GM19238 (cell line): ENCODE measurements around the gene ZDHHC12.

ENCODE experiments used
- DNase-seq: peaks from one replicate; pipeline ENCODE4 v3.0.0; 2011; ENCODE audit warnings: low spot score; ENCODE audit not compliant: insufficient read length

ZDHHC12 gene

DNA sequence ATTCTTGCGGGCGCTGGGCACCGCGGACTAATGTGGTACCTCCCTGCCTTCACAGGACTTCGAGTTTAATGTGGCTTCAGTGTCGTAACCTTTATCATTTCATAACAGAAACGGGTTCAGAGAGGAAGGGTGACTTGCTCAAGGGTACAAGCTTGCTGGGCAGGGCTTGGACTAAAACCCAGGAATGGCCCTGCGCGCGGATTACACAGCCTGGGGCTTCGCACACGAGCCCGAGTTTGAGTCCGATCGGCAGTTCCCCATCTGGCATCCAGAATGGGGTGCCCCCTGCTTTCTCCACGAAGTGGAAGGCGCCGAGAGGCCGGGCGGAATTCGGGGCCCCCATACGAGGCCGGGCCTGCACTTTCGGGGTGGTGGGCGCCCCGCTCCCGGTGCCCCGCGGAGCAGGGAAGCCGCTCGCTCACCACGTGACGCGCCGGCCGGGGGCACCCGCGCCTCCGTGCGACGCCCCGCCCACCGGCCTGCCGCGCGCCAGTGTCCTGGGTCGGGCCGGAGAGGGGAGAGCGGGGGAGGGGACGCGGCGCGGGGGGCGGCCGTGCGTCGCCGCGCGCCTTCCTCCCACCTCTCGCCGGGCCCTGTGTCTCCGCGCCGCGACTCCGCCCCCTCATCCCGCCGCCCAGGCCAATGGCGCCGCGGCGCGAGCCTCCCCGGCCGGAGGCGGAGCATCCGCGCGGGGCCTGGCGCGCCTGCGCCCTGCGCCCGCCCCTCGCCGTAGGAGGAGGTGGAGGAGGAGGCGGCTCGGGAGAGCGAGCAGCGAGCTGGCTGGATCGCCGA is 35.2 kb downstream of the ZDHHC12 start, which contains the start of gene SET:
Gene SET, plus strand, starts transcription at position 722 of the 792 bp plus-strand sequence. CDS start 361 bp downstream, outside the sequence.
- peak; percentile 99 for DNase-seq

DNA sequence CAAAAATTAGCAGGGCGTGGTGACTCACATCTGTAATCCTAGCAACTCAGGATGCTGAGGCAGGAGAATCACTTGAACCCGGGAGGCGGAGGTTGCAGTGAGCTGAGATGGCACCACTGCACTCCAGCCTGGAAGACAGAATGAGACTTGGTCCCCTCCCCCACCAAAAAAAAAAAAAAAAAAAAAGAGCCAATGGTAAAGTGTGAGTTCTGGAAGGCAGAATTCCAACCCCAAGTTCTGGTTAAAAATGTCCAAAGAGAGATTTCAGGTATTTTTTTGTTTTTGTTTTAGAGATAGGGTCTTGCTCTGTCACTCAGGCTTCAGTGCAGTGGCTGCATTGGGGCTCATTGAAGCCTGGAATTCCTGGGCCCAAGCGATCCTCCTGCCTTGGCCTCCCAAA is 36.5 kb downstream of the ZDHHC12 start:
- no peak for DNase-seq

DNA sequence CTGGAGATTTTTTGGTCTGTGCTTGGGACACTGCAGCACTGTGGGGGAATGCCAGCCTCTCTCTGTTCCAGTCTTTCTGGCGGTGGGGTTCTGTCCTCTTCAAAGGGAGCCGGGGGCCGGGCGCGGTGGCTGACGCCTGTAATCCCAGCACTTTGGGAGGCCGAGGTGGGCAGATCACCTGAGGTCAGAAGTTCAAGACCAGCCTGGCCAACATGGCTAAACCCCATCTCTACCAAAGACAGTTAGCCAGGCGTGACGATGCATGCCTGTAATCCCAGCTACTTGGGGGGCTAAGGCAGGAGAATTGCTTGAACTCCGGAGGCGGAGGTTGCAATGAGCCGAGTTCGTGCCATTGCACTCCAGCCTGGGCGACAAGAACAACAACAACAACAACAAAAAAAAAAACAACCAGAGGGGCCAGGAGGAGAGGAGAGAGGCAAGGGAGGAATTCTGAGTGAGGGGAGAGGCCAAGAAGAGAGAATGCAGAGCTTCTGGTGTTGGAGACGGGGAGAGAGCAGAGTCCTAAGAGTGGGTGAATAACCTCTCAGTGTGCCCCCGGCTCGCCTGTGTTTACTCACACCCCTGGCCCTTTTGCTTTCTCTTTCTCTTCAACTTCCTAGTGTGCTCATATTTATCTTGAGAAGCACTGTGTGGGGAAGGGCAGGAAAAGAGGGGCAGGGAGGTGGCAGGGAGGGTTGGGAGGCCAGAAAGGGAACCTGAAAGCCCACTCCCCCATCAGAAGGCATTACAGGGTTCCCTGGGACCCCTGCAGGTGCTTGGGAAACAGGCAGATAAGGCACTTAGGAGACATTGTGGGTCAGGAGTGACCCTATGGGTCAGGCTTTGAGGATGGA is 38.1 kb downstream of the ZDHHC12 start:
- no peak for DNase-seq

DNA sequence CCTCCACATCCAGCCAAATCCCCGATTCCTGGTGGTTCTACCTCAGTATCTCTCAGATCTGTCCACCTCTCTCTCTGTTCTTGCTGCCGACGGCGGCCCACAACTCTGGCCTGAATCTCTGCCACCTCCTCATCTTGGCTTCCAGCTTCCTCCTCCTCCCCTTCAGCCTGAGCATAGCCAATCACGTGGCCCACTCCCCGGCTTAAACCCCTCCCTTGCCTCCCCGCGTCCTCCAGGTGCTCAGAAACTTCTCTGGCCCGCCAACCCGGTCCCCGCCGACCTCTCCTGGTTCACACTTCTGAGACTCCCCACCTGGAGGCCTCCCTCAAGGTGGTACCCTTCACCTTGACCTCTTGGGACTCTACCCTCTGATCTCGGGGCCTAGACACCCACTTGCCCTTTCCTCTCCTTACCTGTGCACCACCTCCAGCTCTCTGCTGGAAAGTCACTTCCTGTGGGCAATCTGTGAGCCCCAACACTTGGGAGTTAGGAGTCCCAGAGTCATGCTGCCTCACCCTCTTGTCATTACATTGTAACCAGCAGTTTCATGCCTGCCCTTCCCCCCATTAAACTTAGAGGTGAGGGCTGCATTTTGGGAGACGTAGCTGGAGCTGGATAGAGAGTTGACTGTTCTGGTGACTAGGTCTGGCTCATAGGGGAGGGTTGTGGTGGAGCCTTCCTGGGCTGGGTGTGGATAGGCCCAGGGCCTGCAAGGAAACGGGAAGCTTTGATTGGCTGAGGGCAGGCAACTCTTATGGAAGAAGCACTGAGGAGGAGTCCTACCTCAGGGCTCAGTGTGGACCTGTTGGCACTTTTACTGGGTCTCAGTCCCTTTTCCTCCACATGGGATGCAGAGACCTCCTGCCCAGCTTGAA is 39.4 kb downstream of the ZDHHC12 start:
- DNase-seq: peak; percentile 76

DNA sequence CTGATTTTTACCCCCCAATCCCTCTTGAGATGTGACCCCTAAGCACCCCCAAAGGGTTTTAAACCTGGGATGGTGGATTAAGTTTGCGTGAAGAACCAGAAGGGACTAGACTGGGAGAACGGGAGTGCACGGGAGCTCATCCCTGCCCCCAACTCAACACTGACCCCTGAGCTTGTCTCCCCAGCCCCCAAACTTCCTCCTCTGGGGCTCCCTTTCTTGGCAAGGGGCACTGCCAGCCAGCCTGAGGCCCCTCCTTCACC is 39.9 kb downstream of the ZDHHC12 start:
- DNase-seq: no peak

DNA sequence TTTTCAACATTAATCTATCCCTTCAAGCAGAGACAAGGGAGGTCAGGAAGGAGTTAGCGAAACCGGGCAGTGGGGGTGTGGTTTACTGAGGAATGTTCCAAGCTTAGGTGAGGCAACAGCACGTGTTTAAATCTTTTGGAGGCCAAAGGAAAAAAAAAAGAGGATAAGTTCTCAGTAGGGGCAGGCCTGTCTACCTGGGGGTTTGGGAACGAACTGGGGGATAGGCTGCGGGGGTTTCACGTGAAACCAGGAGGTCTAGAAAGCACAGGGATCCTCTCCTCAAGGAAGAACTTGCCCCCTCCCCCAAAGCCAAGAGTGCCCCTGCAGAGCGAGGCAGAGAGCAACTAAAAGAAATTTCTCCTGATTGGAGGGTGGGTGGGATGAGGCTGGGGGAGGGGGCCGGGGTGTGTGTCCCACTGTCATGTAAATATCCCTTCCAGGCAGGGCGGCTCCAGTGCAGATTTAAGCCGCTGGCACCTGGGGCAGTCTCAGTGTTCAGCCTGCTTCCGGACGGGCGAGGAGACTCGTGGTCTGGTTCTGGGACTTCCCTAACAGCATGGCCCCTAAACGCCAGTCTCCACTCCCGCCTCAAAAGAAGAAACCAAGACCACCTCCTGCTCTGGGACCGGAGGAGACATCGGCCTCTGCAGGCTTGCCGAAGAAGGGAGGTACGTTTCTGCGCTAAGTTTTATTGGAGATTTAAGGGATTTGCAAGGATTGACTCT is 40.4 kb downstream of the ZDHHC12 start:
- DNase-seq: no peak

DNA sequence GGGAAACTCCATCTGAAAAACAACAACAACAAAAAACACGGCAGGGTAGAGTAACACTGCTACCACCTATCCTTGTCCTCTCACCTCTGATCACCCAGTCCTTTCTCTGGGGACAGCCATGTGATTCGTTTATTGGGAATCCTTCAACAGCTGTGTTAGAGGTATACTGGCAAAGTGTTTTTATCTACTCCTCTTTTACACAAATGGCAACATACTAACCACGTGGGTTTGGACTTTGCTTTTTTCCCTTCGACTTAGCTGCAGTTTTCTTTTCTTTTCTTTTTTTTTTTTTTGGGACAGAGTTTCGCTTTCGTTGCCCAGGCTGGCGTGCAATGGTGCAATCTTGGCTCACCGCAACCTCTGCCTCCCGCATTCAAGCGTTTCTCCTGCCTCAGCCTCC is 46.1 kb downstream of the ZDHHC12 start:
- DNase-seq: no peak

DNA sequence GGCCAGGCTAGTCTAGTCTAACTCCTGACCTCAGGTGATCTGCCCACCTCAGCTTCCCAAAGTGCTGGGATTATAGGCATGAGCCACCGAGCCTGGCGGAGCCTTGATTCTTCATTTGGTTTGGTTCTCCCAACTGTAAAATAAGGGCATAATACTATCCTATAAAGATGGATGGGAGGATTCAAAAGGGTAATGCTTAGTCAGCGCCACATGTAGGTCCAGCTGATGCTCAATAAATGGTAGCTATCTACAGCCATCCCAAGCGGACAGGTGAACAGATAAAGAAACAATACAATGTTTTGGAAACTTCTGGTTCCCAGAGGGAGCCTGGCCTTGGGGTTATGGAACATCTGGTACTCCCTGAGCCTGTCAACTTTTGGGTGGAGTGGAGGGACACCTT is 48.5 kb downstream of the ZDHHC12 start:
- DNase-seq: no peak
